Dermis microvascular lymphatic vessel endothelial cell (primary cell): ENCODE results near the gene BSND. TPM values are rescaled to one million over a fixed set of nuclear protein-coding genes. Genes with fewer than 3 reads are reported as not detected.
A peak's percentile ranks its signal among the peaks of the same experiment; 100 is the strongest.

ENCODE experiments used
- DNase-seq, 2 donors: peaks; one replicate each; pipeline versions ENCODE4 v3.0.0 to v3.0.0-alpha.2; 2010; ENCODE audit warnings: low read depth in 2 of 2
- total RNA-seq: library from RNA; depleted of rRNA; stranded (reverse); fragments of >200 nt; gene quantifications from 2 replicates; pipeline ENCODE4 v1.2.1, GENCODE V29; 2014

Gene BSND
- total RNA-seq, 1 donor from 2014 or later, result not detected

DNA sequence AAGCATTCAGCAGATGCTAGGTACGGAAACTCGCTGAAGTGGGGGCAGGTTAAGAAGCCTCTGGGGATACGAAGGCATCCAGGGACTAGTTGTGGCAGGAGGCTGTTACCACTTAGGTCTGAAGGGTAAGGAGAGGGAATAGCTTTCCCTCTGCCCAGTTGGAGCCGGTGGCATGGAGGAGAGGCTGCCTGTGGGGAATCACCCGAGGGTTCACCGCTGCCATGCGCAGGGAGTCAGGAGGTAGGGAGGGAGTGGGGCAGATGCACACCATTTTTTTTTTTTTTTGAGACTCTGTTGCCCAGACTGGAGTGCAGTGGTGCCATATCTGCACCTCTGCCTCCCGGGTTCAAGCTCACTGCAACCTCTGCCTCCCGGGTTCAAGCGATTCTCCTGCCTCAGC is 46.7 kb downstream of the BSND start:
- DNase-seq, result no peak

DNA sequence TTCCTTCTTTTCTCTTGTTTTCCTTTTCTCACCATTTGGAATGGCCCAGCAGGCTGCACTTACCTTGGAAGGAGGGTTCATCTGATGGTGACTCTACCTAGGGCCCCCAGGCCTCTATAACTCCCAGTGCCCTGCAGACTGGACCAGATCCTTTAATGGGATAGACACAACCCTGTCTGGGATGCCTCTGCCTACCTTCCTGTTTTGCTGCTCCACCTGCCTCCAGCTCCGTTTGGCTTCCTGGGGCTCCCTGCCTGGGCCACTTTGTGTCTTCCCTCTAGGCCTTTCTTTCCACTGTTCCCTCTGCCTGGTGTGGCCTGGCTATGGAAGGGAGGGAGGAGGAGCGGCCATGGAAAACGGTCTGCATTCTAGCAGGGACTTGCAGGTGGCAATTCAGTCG is 48.1 kb downstream of the BSND start:
- no peak for DNase-seq

DNA sequence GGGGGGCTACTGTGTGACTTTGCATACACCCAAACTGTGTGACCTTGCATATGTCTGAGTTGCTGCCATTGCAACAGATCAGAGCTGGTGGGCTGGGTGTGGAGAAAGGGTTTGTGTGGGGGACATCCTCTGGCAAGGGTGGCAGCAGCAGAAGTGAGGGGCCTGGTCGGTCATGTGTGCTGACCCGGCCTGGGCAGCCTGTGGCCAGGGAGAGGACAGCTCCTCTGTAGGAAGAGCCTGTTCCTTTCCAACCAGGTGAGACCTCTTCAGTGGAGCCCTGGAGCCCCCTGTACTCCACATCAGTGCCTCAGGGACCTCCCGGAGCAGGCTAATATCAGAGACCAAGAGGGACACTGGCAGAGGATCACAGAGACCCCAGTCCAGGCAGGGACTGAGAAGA is 48.9 kb downstream of the BSND start:
- no peak for DNase-seq

DNA sequence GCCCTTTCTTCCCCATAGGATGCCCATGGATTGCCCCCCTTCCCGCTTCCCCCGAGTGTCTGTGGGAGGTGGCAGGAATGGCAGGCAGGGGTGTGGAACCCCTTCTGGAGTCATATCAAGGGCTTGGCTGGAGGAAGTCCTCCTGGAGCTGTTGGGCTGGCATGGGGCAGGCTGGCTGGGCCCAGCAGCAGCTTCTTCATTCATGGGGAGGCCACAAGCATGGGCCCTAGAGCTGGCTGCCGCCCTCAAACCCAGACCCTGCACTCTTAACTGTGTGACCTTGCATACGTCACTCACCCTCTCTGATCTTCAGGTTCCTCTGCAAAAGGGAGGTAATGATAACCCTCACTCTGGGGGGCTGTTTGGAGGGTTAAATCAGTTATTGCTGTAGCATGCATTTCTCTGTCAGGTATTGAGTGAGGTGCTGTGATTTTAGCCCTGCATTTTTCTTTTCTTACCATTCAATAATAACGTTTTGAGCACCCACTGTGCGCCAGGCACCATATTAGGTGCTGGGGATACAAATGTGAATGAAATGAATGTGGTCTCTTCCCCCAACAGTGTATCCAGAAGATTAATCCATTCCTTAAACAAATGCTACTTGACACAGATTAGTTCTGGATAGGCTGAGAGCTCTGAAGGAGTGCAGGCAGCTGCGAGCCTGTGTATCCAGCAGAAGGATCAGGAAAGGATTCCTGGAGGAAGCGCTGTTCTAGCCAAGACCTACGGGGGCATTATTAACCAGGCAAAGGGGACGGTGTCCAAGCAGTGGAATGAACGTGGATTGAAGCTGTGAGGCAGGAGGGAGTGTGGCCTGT is 49.9 kb downstream of the BSND start:
- no peak for DNase-seq

DNA sequence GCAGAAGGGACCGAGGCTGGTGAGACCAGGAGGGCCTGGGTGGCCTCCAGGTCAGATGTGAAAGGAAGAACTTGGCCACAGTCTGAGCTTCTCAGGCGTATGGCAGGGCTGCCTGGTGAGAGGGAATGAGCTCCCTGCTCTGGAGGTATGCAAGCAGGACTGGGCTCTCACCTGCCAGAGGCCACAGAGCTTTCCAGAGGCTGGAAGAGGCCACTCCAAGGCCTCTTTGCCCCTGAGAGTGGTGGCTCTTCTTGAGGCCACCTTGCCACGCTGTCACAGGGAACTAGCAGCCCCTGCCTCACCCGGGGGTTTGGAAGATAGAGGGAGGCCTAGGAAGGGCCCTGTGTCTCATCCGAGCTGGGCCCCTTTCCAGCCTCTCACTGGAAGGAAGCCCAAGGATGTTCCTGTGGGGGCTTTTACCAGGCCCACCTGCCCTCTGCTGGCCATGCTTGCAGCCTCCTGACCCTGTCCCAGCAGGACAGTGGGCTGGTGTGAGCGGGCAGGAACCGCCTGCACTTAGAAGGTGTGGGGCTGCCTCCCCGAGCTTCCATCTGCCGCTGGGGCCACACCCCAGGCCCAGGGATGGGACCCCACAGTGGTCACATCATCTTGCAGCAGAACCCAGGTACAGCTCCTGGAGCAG is 50.7 kb downstream of the BSND start:
- DNase-seq, result no peak

DNA sequence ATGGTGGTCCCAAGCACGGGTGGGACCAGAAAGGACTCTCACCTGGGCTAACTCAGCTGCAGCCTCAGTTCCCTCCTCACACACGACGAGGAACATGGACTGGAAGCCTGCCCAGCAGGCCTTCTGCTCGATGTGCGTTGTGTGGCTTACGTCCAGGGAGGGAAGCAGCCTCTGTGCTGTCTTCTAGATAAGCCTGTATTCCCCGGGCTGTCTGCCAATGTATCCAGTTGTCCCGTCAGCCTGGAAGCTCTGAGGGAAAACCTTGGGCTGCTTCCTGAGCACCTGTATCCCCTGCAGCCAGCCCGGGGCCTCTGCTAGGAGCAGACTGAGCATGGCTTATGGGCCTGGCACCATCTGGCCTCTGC is 51.2 kb downstream of the BSND start:
- peak; percentile 78 to 93 for DNase-seq

DNA sequence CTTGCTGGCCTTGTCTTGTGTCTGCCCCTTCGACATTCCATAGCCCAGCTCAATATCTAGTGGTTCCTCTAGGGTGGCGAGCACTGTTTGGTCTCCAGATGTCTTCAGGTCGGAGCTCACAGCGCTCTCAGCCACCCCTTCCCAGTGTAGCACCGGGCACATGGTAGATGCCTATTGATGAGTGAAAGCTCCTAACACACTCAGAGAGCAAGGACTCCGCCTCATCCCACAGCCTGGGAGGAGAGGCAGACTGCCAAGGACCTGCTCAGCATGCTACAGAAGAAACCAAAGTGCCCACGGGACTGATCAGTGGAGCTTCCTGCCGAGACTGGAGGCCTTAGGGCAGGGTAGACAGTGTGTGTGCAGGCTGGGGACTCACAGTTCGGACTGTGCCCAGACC is 51.5 kb downstream of the BSND start:
- DNase-seq, result no peak

DNA sequence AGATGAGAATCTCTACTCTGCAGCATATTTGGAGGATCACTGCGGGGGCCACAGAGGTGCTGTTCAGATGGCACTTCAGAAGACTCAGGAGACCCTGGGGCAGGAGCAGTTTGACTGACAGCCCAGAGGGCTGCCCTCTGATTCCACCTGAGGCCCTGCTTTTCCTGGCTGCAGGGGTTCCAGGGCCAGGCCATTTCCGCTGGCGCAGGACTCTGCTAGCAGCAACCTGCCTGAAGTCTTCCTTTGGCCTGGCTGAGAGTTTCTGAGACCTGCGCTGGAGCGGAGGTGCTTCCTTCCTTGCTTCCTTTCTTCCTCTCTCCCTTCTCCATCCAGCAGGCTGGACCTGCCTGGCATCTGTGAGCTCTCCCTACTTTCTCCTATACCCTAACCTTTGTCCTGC is 52.4 kb downstream of the BSND start:
- DNase-seq, result no peak

DNA sequence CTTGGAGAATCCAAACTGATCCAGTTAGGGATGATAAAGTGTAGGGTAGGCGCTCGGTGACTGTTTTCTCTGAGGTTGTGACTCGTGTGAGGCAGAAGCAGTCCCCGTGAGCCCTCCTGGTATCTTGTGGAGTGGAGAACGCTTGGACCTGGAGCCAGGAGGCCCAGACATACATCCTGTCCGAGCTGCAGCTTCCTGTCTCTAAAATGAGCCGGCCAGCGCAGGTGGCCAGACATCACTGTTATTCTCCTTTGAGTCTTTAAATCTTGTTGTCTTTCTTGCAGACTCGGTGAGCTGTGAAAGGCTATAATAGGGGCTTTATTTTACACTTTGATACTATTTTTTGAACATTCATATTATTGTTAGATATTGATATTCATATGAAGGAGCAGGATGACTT is 52.9 kb downstream of the BSND start:
- peak in 1 of 2 donors; percentile 58 for DNase-seq

DNA sequence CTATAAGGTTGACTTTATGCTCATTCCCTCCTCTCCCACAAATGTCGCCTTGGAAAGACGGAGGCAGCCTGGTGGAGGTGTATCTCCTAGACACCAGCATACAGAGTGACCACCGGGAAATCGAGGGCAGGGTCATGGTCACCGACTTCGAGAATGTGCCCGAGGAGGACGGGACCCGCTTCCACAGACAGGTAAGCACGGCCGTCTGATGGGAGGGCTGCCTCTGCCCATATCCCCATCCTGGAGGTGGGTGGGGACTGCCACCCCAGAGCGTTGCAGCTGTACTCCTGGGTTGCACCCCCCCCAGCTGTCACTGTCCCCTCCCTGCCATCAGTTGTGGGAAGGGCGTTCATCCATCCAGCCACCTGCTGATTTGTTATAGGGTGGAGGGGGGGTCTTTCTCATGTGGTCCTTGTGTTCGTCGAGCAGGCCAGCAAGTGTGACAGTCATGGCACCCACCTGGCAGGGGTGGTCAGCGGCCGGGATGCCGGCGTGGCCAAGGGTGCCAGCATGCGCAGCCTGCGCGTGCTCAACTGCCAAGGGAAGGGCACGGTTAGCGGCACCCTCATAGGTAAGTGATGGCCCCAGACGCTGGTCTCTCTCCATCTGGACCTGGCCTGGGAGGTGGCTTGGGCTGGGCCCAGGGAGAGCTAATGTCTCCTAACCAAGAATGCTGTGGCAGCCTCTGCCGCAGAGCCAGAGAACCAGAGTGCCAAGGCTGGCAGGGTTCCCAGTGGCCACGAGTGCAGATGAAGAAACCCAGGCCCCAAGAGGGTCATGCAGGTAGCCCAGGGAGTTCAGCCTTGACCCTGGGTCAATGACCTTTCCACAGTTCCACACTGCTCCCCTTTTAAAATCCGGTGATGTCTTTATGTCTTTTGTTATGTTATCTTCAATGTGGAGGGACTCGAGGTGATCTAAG is 53.7 kb downstream of the BSND start:
- no peak for DNase-seq

DNA sequence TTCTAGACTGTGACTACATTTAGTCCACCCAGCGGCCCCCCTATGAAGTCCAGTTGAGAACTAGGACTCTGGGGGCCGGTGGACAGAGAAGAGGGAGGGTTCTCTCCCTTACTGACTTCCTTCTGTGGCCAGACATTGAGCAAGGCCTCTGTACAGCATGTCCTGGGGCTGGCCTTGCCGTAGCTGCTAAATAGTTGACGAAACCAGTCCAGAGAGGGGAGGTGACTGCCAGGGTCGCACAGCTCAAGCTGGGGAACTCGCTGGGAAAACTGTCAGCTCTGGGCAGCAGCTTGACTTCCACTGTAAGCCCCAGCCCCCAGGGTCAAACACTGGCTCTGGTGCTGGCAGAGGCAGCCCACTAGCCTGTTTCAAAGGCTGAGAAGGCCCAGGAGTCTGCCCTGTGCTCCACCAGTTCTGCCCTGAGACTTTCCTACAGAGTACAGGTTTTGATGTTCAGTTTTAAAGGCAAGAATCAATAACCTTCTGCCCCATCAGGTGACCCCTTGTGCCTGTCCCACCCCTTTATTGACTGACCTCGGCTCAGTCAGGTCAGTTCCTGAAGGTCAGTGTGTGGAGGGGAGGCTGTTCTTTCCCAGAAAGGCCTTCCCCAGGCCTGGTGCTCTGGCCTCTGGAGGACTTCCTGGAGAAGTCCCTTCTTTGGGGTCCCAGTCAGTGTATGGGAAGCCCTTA is 54.7 kb downstream of the BSND start:
- DNase-seq, result no peak

DNA sequence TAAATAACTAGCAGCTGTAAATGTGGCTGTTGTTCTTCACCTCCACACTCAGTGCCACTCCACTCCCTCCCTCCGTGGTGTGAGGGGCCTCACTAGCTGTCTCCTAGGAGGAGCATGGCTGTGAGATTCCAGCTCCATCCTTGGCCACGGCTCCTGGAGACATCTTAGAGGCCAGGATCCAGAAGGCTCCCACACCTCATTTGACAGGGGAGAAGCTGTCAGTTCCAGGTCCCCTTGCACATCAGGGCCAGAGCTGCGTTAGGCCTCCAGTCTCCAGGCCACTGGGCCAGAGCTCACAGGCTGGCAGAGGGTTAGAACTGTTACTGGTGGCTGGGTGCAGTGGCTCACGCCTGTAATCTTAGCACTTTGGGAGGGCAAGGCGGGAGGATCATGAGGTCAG is 55.7 kb downstream of the BSND start:
- no peak for DNase-seq

DNA sequence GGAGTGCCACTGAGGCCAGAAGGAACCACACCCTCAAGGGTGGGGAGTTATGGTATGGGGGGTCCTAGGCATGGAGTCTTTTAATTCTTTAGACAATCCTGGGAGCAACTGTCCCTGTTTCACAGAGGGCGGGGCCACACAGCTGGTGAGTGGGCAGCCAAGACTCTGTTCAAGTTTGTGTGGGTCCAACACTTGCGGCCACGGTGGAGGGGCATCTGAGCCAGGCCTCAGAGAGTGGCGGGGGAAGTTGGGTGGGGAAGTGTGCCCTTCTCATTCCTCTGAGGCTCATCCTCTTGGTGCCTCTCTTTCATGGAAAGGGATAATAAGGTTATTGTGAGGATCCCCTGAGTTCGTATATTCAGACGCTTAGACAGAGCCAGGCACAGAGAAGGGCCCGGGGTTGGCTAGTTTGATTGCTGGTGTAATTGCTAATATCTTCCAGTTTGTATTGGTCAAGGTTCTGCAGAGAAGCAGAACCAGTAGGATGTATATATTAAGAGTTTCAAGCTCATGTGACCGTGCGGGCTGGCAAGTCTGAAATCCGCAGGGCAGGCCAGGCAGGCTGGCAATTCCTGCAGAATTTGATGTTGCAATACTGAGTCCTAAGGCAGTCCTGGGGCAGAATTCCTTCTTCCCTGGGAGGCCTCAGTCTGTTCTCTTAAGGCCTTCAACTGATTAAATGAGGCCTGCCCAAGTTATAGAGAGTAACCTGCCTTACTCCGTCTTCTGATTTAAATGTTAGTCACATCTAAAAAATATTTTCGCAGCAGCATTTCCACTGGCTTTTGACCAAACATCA is 56.5 kb downstream of the BSND start:
- no peak for DNase-seq

DNA sequence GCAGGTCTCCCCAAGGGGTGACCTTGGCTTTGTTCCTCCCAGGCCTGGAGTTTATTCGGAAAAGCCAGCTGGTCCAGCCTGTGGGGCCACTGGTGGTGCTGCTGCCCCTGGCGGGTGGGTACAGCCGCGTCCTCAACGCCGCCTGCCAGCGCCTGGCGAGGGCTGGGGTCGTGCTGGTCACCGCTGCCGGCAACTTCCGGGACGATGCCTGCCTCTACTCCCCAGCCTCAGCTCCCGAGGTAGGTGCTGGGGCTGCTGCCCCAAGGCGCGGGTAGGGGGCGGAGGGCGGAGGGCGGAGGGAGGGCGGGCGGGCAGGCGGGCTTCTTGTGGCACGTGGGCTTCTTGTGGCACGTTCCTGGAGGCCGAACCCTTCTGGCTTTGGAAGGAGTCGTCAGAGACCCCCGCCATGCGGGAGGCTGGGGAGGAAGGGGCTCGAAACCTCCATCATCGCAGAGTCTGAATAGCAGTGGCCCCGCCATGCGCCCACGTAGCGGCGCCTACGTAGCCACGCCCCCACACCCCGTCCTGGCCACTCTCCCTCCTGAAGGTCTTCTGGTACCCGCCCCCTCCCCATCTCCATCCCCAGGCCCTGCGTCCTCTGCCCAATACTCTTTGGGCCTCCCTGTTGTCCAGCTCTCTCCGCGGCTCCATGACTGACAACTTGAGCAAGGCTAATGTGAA is 57.4 kb downstream of the BSND start:
- no peak for DNase-seq

DNA sequence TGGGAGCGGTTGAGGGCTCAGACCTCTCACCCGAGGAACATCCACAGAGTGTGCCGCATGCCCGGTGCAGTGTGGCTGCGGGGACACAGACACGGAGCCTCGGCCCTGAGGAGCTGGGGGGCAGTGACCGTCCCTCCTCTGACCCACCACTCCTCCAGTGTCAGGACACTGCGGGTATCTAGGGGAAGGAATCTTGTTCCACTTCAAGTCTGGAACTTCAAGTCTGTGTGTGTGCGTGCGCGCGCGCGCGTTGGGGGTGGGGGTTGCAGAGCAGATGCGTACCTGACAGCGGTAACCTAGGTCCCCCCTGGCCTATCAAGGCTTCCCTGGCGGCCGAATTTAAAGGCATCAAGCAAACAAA is 57.9 kb downstream of the BSND start:
- DNase-seq, result no peak

DNA sequence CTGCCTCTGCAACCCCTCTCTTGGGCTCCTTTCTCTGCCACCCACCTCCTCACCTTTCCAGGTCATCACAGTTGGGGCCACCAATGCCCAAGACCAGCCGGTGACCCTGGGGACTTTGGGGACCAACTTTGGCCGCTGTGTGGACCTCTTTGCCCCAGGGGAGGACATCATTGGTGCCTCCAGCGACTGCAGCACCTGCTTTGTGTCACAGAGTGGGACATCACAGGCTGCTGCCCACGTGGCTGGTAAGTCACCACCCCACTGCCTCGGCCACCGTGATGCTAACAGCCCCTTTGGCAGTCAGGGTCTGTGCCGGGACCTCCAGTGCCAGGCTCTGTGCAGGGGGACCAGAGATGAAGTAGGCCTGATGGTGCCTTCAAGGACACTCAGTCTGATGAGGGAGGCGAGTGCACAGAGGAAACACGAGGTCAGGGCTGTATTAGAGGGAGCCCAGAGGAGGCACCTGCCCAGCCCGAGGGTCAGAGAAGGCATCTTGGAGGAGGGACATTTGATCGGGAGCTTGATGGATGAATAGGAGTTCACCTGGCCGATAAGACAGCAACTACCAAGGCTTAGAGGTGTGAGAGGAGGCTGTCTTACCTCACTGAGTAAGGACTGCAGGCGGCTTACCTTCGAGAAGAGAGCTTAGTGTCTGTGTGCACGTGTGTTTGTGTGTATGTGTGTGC is 58.7 kb downstream of the BSND start:
- no peak for DNase-seq

DNA sequence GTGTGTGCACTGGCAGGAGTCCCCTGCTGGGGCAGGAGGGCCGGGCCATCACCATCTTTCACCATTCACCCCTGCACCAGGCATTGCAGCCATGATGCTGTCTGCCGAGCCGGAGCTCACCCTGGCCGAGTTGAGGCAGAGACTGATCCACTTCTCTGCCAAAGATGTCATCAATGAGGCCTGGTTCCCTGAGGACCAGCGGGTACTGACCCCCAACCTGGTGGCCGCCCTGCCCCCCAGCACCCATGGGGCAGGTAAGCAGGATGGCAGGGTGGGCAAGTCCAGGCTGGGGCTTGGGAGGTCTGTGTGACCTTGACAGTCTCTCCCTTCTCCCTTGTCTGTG is 59.2 kb downstream of the BSND start:
- DNase-seq, result no peak

DNA sequence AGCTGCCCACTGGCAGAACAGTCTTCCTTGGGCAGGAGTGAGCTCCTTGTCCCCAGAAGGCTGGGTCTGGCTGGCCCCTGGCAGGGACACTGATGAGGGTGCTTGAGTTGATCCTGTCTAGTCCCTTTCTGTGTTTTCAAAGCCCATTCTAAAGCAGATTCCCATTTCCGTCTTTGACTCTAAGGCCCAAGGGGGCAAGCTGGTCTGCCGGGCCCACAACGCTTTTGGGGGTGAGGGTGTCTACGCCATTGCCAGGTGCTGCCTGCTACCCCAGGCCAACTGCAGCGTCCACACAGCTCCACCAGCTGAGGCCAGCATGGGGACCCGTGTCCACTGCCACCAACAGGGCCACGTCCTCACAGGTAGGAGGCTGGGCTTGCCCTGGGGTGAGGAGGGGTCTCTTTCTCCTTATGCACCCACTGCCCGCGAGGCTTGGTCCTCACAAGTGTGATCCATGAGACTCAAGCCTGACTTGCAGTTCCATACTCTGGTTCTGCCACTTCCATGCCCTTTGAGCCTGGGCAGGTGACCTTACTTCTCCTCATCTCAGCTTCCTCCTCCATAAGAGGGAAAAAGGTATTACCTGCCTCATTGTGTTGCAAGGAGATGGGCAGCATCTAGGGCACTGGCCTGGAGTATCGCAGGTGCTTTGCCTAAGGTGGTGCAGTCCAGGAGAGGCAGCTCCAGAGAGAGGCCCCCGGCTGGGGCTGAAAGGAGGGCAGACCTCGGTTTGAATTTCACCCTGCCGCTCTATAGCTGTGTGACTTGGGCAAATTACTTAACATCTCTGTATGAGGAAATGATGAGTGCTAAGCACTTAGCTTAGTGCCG is 60.8 kb downstream of the BSND start:
- no peak for DNase-seq
